ENCODE measurements around the gene PRXL2B. TPM values are rescaled to one million over a fixed set of nuclear protein-coding genes. Genes with fewer than 3 reads are reported as not detected.
"Not testable (repeated sequence)": the region's sequence is repeated elsewhere in the genome, so short reads cannot be mapped to it uniquely, and the experiment has no call there.

Gene PRXL2B
- total RNA-seq, 2 experiments from 2014 or later, result 28.2 to 34.6 TPM

DNA sequence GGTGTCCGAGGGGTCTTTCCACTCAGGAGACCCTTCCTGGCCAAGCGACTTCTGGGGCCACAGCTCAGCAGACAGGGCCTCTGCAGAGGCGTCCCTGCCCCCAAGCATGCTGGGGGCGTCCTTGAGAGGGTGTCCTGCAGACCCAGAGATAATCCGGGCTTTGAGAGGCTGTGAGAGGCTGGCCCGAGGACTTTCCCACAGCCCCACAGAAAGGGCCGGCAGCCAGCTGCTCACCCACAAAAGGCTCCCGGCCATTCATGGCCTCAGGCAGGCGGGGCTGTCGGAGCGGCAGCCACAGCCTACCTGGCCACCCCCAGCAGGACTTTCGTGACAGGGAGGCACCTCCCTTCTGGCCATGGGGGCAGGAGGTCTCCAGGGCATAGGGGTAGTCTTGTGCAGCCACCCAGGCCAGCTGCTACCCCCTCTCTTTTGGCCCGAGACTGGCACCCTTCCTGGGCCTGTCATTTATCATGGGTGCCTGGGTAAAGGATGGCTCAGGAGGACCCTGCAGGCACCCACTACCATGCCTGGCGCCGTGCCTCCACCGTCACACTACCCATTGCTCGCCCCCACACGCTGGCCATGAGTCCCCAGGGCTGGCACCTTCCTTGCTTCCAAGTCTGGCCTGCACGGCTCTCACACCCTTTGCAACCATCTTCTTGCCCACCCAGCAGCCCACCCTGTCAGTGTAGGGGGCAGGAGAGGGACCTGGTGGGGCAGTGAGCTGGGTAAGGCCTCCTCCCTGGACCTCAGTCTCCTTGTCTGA, 41.5 kb upstream of the PRXL2B start:
- Mint-ChIP-seq H3K27me3 (no peaks in the 10 kb centered on the region), H3K4me1 (ENCODE audit: low read depth) (peaks cover 16% of the 10 kb centered on the region), H3K27ac (peak overlapping the region; percentile 23), H3K36me3 (no peaks in the 10 kb centered on the region), H3K9me3 (no peaks in the 10 kb centered on the region), H3K4me3 (no peak overlapping the region)
- intact Hi-C loops (cut with micrococcal nuclease), result loop anchor here (5.0 kb wide), 3 partner anchors 153 to 348 kb away; partner anchors contain the start of genes MORN1 and RER1
- ChIA-PET CTCF (interaction anchor here (0.9 to 1.3 kb wide), 4 partner anchors 11 to 130 kb away, joined by 3 to 5 read pairs (median 3); partner anchors contain the start of gene TNFRSF14), POLR2A (interaction anchor here (0.8 to 5.5 kb wide), 8 partner anchors 11 to 345 kb away, joined by 3 to 53 read pairs (median 12); partner anchors contain the start of genes HES5, PANK4 and TNFRSF14)
- no peak for DNase-seq

DNA sequence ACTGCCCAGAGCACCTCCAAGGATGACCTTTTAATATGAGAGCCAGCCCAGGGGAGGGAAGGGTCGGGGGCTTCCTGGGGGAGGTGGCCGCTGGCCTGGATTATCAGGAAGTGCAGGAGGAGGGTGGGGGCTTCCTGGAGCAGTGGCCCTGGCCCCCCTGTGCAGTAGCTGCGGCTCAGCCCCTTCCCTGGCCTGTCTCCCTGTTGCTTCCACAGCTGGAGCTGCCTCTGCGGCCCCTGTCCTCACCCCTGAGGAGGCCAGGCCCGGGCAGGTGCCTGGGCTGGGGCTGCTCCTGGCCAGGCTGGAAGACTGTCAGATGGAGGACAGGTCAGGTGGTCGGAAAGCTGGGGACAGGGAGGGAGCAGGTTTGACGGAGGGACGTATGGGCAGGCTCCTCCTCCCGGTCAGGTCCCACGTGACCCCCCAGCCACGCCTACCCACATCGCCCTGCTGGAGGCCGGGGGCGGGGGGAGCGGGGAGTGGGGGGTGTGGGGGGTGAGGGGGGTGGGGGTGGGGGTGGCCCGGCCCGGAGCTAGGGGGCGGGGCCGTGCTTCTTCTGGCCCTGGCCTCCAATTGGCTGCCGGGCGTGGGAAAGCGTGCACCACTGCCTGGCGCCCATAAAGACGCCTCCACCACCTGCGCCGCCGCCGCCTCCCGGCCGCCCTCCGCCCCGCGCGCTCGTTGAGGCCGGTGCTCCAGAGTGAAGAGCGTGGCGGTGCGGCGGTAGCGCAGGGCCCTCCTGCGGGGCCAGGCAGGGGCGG, 40.6 kb upstream of the PRXL2B start:
- H3K4me3 Mint-ChIP-seq, result peak overlapping the region; percentile 80
- peak; percentile 91 for DNase-seq
- intact Hi-C loops (cut with micrococcal nuclease), result loop anchor here (2.0 to 5.0 kb wide), 4 partner anchors 97 to 349 kb away; partner anchors contain the start of genes MORN1 and RER1
- ChIA-PET CTCF (interaction anchor here (0.9 to 1.3 kb wide), 5 partner anchors 10 to 131 kb away, joined by 3 to 6 read pairs (median 3); partner anchors contain the start of genes PANK4 and TNFRSF14), POLR2A (interaction anchor here (0.8 to 5.5 kb wide), 8 partner anchors 10 to 346 kb away, joined by 3 to 65 read pairs (median 21); partner anchors contain the start of genes HES5, PANK4, PRXL2B and TNFRSF14)
- H3K27me3 Mint-ChIP-seq, result no peaks in the 10 kb centered on the region
- no peaks in the 10 kb centered on the region for H3K9me3 Mint-ChIP-seq
- H3K36me3 Mint-ChIP-seq, result peaks cover 2% of the 10 kb centered on the region
- peak overlapping the region; percentile 99 for H3K27ac Mint-ChIP-seq
- peaks cover 18% of the 10 kb centered on the region for H3K4me1 Mint-ChIP-seq (ENCODE audit: low read depth)

DNA sequence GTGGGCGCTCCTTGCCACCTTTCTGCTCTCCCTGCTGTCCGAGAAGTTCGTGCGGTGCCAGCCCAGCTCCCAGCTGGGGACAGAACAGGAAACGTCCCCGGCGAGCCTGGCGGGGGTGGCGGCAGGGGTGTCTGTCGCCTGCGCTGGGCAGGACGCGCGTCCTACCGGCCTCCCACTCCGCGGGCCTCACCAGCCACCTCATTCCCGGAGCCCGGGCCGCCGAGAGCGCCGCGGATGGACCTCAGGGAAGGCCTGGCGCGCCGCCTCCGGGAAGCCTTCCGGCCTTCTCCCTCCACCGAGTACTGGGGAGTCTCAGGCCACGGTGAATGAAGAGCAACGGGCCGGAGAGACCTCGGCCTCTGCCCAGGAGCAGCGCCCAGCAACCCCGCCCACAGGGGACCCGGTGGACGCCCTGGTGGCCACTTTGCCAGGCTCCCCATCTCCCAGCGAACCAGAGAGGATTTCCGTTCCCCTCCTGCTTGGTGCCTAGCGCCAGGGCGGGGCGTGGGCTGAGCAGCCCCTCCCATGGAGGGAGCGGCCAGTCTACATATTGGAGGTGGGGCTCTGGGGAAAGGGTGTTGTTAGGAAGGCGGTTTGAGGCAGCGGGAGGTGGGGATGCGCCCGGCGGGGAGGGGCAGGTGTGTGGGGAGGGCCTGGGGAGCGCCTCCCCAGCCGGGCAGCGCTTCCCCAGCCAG, 39.9 kb upstream of the PRXL2B start:
- CTCF ChIA-PET, result interaction anchor here (0.8 to 3.4 kb wide), 13 partner anchors 10 to 347 kb away, joined by 3 to 43 read pairs (median 6); partner anchors contain the start of genes HES5, PANK4, PEX10 and TNFRSF14
- H3K4me3 Mint-ChIP-seq, result peak overlapping the region; percentile 80
- DNase-seq, result peak; percentile 94

DNA sequence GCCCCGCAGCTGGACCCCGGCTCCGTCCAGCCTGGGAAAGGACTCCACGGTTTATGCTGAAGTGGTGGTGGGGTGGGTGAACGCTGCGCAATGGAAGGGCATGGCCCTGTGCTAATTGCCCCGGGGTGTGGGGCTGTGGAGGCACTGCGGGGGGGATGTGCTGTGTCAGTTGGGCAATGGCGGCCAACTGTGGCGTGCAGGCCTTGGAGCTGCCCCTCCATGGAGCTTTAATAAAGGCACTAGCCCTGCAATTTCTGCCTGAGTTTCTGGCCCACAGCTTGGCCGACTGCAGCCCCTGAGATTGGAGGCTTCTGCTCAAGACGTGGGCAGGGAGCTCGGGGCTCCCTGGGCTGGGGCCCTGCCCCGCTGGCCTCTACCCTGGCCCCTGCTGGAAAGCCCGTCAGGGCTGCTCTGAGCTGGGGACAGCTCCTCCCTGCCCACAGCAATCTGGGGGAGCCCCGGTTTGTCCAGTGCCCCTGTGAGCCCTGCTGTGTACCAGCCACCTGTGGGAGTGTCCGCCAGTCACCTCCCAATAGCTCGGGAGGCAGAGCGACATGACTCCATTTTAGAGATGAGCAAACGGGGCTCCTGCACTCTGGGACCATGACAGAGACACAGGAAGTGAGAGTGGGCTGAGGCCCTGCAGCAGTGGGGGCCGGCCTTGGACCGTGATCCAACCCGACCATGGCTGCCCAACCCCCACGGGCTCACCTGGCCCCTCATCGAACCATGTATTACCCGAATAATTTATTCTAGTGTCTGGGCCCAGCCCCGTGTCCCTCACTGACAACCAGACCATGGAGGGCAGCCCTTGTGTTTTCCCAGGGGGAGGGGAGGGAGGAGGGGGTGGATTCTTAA, 39.1 kb upstream of the PRXL2B start:
- no peaks in the 10 kb centered on the region for H3K27me3 Mint-ChIP-seq
- H3K36me3 Mint-ChIP-seq, result peaks cover 3% of the 10 kb centered on the region
- ChIA-PET CTCF (interaction anchor here (0.7 to 3.4 kb wide), 15 partner anchors 9 to 353 kb away, joined by 3 to 43 read pairs (median 7); partner anchors contain the start of genes FAAP20, HES5, MORN1 and PANK4), POLR2A (interaction anchor here (0.8 to 5.5 kb wide), 14 partner anchors 9 to 156 kb away, joined by 3 to 65 read pairs (median 4); partner anchors contain the start of genes HES5, MORN1, PANK4 and PRXL2B)
- no peaks in the 10 kb centered on the region for H3K9me3 Mint-ChIP-seq
- intact Hi-C loops (cut with micrococcal nuclease), result loop anchor here (1.0 to 5.0 kb wide), 9 partner anchors 9 to 350 kb away; partner anchors contain the start of genes MORN1, PANK4, PRXL2B and RER1
- H3K4me3 Mint-ChIP-seq, result peak overlapping the region; percentile 80
- DNase-seq, result peak; percentile 85
- peaks cover 18% of the 10 kb centered on the region for H3K4me1 Mint-ChIP-seq (ENCODE audit: low read depth)
- peak overlapping the region; percentile 99 for H3K27ac Mint-ChIP-seq

More for the DNA sequence above, 39.9 kb upstream of the PRXL2B start:
- Mint-ChIP-seq H3K36me3 (peaks cover 3% of the 10 kb centered on the region), H3K9me3 (no peaks in the 10 kb centered on the region), H3K27ac (peak overlapping the region; percentile 99), H3K4me1 (ENCODE audit: low read depth) (peaks cover 18% of the 10 kb centered on the region), H3K27me3 (no peaks in the 10 kb centered on the region)
- POLR2A ChIA-PET, result interaction anchor here (0.8 to 5.5 kb wide), 10 partner anchors 10 to 155 kb away, joined by 3 to 65 read pairs (median 12); partner anchors contain the start of genes HES5, MORN1, PANK4 and PRXL2B
- intact Hi-C loops (cut with micrococcal nuclease), result loop anchor here (2.0 to 5.0 kb wide), 4 partner anchors 96 to 349 kb away; partner anchors contain the start of genes MORN1 and RER1

DNA sequence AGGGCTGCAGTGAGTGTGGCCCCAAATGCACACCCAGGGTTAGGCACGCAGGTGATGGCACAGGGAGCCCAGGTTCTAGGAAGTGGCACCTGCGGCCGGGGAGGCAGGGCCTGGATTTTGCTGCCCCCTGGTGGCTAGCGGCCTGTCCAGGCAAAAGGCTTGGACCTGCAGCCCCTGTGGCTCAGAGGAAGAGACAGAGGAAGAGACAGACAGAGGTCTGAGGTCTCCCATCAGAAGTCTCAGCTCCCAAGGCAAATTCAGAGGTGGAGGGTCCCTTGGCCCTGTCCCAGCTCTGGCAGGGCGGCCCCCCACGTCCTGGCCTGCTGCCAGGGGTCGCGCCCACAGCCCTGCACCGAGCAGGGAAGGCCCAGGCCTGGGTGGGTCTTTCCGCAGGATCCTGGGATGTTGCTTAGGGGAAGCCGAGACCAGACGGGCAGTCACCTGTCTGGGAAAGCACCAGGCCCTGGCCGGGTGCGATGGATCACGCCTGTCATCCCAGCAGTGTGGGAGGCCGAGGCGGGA, 38.4 kb upstream of the PRXL2B start:
- intact Hi-C loops (cut with micrococcal nuclease), result loop anchor here (1.0 to 5.0 kb wide), 8 partner anchors 8 to 351 kb away; partner anchors contain the start of genes MORN1, PANK4, PRXL2B and RER1
- Mint-ChIP-seq H3K4me1 (ENCODE audit: low read depth) (peaks cover 18% of the 10 kb centered on the region), H3K27me3 (no peaks in the 10 kb centered on the region), H3K36me3 (peaks cover 3% of the 10 kb centered on the region), H3K4me3 (peak overlapping the region; percentile 80), H3K27ac (peak overlapping the region; percentile 99), H3K9me3 (no peaks in the 10 kb centered on the region)
- ChIA-PET CTCF (interaction anchor here (0.7 to 3.4 kb wide), 16 partner anchors 8 to 353 kb away, joined by 3 to 43 read pairs (median 8); partner anchors contain the start of genes FAAP20, HES5, MORN1 and PANK4), POLR2A (interaction anchor here (1.0 to 5.5 kb wide), 12 partner anchors 8 to 134 kb away, joined by 3 to 65 read pairs (median 4); partner anchors contain the start of genes HES5, PANK4, PRXL2B and TNFRSF14)
- DNase-seq, result peak; percentile 91

DNA sequence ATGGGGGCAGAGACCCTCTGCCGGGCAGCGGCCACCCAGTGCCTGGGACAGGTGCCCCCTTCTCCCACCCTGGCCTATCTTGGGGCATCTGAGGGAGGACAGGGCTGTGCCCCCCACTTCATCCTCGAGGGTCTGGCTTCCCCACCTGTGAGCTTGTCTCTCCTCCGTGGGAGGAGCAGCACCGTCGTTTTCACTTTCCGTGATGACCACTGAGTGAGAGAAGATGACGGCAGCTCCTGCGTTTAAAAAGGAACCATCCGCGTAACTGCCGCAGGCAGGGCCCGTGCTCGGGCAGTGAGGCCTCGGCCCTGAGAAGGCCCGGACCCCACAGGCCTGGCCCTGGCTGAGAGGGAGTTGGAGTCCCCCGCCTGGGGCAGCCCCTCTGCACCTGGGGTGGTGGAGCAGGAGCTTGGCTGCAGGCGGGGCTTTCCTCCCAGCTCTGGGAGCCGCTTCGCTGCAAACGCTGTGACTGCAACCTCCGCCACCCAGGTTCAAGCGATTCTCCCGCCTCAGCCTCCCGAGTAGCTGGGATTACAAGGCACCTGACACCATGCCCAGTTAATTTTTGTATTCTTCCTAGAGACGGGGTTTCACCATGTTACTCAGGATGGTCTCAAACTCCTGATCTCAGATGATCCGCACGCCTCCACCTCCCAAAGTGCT, 37.1 kb upstream of the PRXL2B start:
- H3K27me3 Mint-ChIP-seq, DNase-seq, H3K9me3 Mint-ChIP-seq, H3K36me3 Mint-ChIP-seq: not testable (repeated sequence)
- intact Hi-C loops (cut with micrococcal nuclease), result loop anchor here (5.0 kb wide), 3 partner anchors 157 to 352 kb away; partner anchors contain the start of genes MORN1 and RER1
- Mint-ChIP-seq H3K27ac (peak overlapping the region; percentile 99), H3K4me1 (ENCODE audit: low read depth) (peaks cover 24% of the 10 kb centered on the region), H3K4me3 (peak overlapping the region; percentile 80)
- CTCF ChIA-PET, result interaction anchor here (0.9 to 3.4 kb wide), 6 partner anchors 11 to 137 kb away, joined by 3 to 34 read pairs (median 12); partner anchors contain the start of genes PANK4 and PEX10
- POLR2A ChIA-PET, result interaction anchor here (1.3 to 4.6 kb wide), 4 partner anchors 20 to 49 kb away, joined by 4 to 65 read pairs (median 15); partner anchors contain the start of genes HES5 and PRXL2B

DNA sequence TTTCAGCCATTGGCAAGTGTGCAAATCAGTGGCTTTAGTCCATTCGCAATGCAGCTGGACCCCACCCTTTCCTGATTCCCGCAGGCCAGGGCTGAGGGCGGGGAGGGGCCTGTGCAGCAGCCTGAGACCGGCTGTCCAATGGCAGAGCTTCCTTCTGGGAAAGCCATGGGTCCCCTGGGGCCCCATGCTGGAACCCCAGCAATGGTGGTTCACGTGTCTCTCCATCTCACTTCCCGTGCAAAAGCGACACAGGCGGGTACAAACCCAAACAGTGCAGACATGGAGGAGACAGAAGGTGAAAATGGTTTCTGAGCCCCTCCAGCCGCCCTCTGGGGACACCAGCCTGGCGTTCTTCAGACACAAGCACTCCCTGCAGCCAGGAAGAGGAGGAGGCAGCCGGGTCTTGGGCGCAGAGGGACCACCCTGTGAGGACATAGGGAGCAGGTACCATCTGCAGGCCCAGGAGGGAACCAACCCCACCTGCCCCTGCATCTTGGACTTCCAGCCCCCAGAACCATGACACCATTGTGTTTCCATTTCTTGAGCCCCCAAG, 36.2 kb upstream of the PRXL2B start:
- H3K27ac Mint-ChIP-seq, result peak overlapping the region; percentile 62
- POLR2A ChIA-PET, result interaction anchor here (4.6 kb wide), 1 partner anchor 35 kb away, joined by 65 read pairs; the partner anchor contains the start of gene PRXL2B
- H3K27me3 Mint-ChIP-seq; DNase-seq; H3K4me3 Mint-ChIP-seq; H3K36me3 Mint-ChIP-seq; H3K9me3 Mint-ChIP-seq; CTCF ChIA-PET; intact Hi-C loops (cut with micrococcal nuclease): not testable (repeated sequence)
- H3K4me1 Mint-ChIP-seq (ENCODE audit: low read depth), result peaks cover 32% of the 10 kb centered on the region

DNA sequence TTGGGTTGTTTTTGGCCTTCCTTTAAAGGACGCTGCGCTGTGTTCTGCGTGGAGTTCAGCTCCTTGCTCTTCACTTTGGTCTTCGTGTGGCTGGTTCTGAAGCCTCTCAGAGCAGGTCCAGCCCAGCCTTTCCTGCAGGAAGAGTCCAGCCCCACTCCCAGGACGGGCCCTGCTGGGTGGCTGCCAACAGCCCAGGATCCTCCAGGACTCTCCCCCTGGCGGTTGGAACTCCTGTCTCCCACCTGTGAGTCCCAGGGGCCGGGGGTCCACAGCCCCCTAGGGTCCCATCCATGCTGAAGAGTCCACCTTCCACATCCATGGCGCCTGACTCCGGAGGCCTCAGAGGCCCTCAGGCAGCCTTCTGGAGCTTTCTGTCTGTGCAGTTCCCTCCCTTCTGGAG, 35.0 kb upstream of the PRXL2B start:
- Mint-ChIP-seq H3K27ac (peak overlapping the region; percentile 66), H3K4me1 (ENCODE audit: low read depth) (peaks cover 34% of the 10 kb centered on the region)
- CTCF ChIA-PET; DNase-seq; H3K36me3 Mint-ChIP-seq; POLR2A ChIA-PET; intact Hi-C loops (cut with micrococcal nuclease); H3K4me3 Mint-ChIP-seq; H3K9me3 Mint-ChIP-seq; H3K27me3 Mint-ChIP-seq: not testable (repeated sequence)

DNA sequence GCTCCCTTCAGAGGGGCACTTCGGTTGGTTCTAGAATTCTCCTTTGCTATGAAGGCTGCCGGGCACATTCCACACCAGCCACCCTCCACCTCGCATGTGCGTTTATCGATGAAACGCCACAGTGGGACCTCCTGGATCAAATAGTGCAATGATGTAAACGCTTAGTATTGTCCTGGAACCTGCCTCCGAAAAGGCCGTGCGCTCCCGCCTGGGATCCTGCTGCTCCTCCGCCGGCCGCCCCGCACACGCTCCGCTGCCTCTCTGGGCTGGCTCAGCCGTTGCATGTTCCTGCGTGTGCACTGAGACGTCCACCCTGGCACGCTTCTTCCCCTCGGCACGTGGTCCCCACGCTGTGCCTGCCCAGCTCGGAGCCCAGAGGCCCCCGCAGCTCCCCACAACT, 34.4 kb upstream of the PRXL2B start:
- CTCF ChIA-PET, result no interaction called here
- Mint-ChIP-seq H3K27ac (no peak overlapping the region), H3K9me3 (no peaks in the 10 kb centered on the region), H3K4me3 (no peak overlapping the region), H3K27me3 (no peaks in the 10 kb centered on the region), H3K4me1 (ENCODE audit: low read depth) (peaks cover 34% of the 10 kb centered on the region), H3K36me3 (peaks cover 14% of the 10 kb centered on the region)
- intact Hi-C loops (cut with micrococcal nuclease), result no loop called here
- DNase-seq, result no peak
- POLR2A ChIA-PET, result no interaction called here
